Fibroblast of lung (primary cell): ENCODE results near the gene LAMB3. TPM values are rescaled to one million over a fixed set of nuclear protein-coding genes. Genes with fewer than 3 reads are reported as not detected.

Experiments used
- DNase-seq, 2 donors: peaks; one replicate each; pipeline versions ENCODE4 v3.0.0 to v3.0.0-alpha.2; 2010; ENCODE audit warnings: low read depth in 2 of 2
- H2AFZ ChIP-seq: 2 replicates; pipeline ENCODE4 v1.5.1; 2012; ENCODE audit warnings: low read length, control low read depth, inconsistent platforms
- H3K27ac ChIP-seq: 2 replicates; pipeline ENCODE4 v1.5.1; 2011; ENCODE audit warnings: low read length, control low read depth; ENCODE audit not compliant: insufficient read depth
- H3K27me3 ChIP-seq: 2 replicates; pipeline ENCODE4 v1.5.1; 2011; ENCODE audit warnings: mild to moderate bottlenecking, low read length; ENCODE audit not compliant: control insufficient read depth, insufficient read depth
- H3K36me3 ChIP-seq: 2 replicates; pipeline ENCODE4 v1.5.1; 2011; ENCODE audit warnings: low read length; ENCODE audit not compliant: control insufficient read depth, insufficient read depth
- H3K4me1 ChIP-seq: 2 replicates; pipeline ENCODE4 v1.5.1; 2011; ENCODE audit warnings: low read length; ENCODE audit not compliant: control insufficient read depth, insufficient read depth; ENCODE audit errors: extremely low read depth
- H3K4me2 ChIP-seq: 2 replicates; pipeline ENCODE4 v1.5.1; 2011; ENCODE audit warnings: low read length, control low read depth; ENCODE audit not compliant: insufficient read depth; ENCODE audit errors: extremely low read depth
- H3K4me3 ChIP-seq, 4 experiments: fragments of 200-600 bp in 1 of 4; sonication (generic) in 1 of 4; replicated peaks in 1 of 4; 2 replicates each; pipeline ENCODE4 v1.5.1; 2011 to 2016; ENCODE audit warnings: low read length in 4 of 4, low read depth in 3 of 4, mild to moderate bottlenecking in 3 of 4, control low read depth in 2 of 4, inconsistent platforms in 1 of 4, mixed read lengths in 1 of 4; ENCODE audit not compliant: insufficient read depth in 1 of 4; ENCODE audit errors: control extremely low read depth in 1 of 4
- H3K79me2 ChIP-seq: 2 replicates; pipeline ENCODE4 v1.5.1; 2012; ENCODE audit warnings: mild to moderate bottlenecking, low read length, inconsistent platforms; ENCODE audit not compliant: control insufficient read depth, insufficient read depth
- H3K9ac ChIP-seq: 2 replicates; pipeline ENCODE4 v1.5.1; 2011; ENCODE audit warnings: mild to moderate bottlenecking, low read length, control low read depth; ENCODE audit not compliant: insufficient read depth
- H3K9me3 ChIP-seq: 2 replicates; pipeline ENCODE4 v1.5.1; 2012; ENCODE audit warnings: low read depth, low read length; ENCODE audit not compliant: control insufficient read depth, insufficient read depth
- H4K20me1 ChIP-seq: 2 replicates; pipeline ENCODE4 v1.5.1; 2011; ENCODE audit warnings: low read length; ENCODE audit not compliant: control insufficient read depth, insufficient read depth; ENCODE audit errors: extremely low read depth
- CTCF ChIP-seq, 2 donors: IDR thresholded peaks in 1 of 2; conservative IDR thresholded peaks in 1 of 2; 1 replicate in 1 of 2; 2 replicates in 1 of 2; pipeline ENCODE4 v1.5.1; 2011 to 2012; ENCODE audit warnings: low read length in 2 of 2, control low read depth in 1 of 2, inconsistent platforms in 1 of 2, low read depth in 1 of 2, mild to moderate bottlenecking in 1 of 2
- EZH2 ChIP-seq: IDR thresholded peaks from 2 replicates; pipeline ENCODE4 v1.5.1; 2012; ENCODE audit warnings: low read length, control low read depth, mild to moderate bottlenecking; ENCODE audit errors: missing control alignments
- polyA plus RNA-seq, 2 donors: library from polyadenylated mRNA; depleted of rRNA in 1 of 2; stranded (reverse) in 1 of 2; unstranded in 1 of 2; fragments of >200 nt; gene quantifications; 2 replicates each; pipeline ENCODE4 v1.2.1, GENCODE V29; 2011 to 2012; ENCODE audit warnings: missing spikeins in 1 of 2
- total RNA-seq: library from RNA; depleted of rRNA; stranded (reverse); fragments of >200 nt; gene quantifications from 2 replicates; pipeline ENCODE4 v1.2.1, GENCODE V29; 2014

LAMB3 gene
- total and polyA plus RNA-seq, 2 donors (not counting 1 experiment from before 2014, with no cell fraction given) = 4.1 to 23.3 TPM

- no peaks in the 10 kb centered on the region for H3K4me1 ChIP-seq
- no peak for TF ChIP-seq EZH2
- TF ChIP-seq CTCF (conservative IDR thresholded peaks at IDR 0.05 in 1 of 2, IDR thresholded peaks at IDR 0.05 in 1 of 2; ENCODE audit: low read depth in 1 of 2, low read length in 2 of 2) = no peak
- H4K20me1 ChIP-seq = no peaks in the 10 kb centered on the region
- H3K9me3 ChIP-seq = no peaks in the 10 kb centered on the region
- no peaks in the 10 kb centered on the region for H3K27me3 ChIP-seq
- no peak overlapping the region for H3K9ac ChIP-seq
- H3K27ac ChIP-seq = no peak overlapping the region
- no peaks in the 10 kb centered on the region for H3K36me3 ChIP-seq
- no peak overlapping the region for H2AFZ ChIP-seq
- no peak overlapping the region for H3K4me3 ChIP-seq
- DNase-seq = no peak
- no peak overlapping the region for H3K4me2 ChIP-seq
- H3K79me2 ChIP-seq = no peaks in the 10 kb centered on the region
Measured at GRCh38 chr1:209667103-209667502, 14.9 kb upstream of the LAMB3 start.

GRCh38 chr1:209662879-209663327 is 10.7 kb upstream of the LAMB3 start:
- no peak overlapping the region for H3K27ac ChIP-seq
- DNase-seq = peak in 1 of 2 donors; percentile 56
- H3K9ac ChIP-seq = no peak overlapping the region
- no peak overlapping the region for H3K4me2 ChIP-seq
- TF ChIP-seq EZH2 = no peak
- TF ChIP-seq CTCF (conservative IDR thresholded peaks at IDR 0.05 in 1 of 2, IDR thresholded peaks at IDR 0.05 in 1 of 2; ENCODE audit: low read depth in 1 of 2, low read length in 2 of 2) = no peak
- H3K4me1 ChIP-seq = peaks cover 2% of the 10 kb centered on the region
- H3K79me2 ChIP-seq = no peaks in the 10 kb centered on the region
- no peaks in the 10 kb centered on the region for H4K20me1 ChIP-seq
- no peaks in the 10 kb centered on the region for H3K9me3 ChIP-seq
- no peaks in the 10 kb centered on the region for H3K27me3 ChIP-seq
- no peak overlapping the region for H2AFZ ChIP-seq
- no peaks in the 10 kb centered on the region for H3K36me3 ChIP-seq
- no peak overlapping the region for H3K4me3 ChIP-seq

GRCh38 chr1:209661071-209661470 is 8.8 kb upstream of the LAMB3 start:
- Histone ChIP-seq H3K4me2 (no peak overlapping the region), H3K9me3 (no peaks in the 10 kb centered on the region), H3K79me2 (no peaks in the 10 kb centered on the region), H4K20me1 (no peaks in the 10 kb centered on the region), H2AFZ (no peak overlapping the region), H3K4me1 (peaks cover 2% of the 10 kb centered on the region), H3K36me3 (no peaks in the 10 kb centered on the region), H3K4me3 (no peak overlapping the region), H3K27ac (no peak overlapping the region), H3K9ac (no peak overlapping the region), H3K27me3 (no peaks in the 10 kb centered on the region)
- TF ChIP-seq CTCF (conservative IDR thresholded peaks at IDR 0.05 in 1 of 2, IDR thresholded peaks at IDR 0.05 in 1 of 2; ENCODE audit: low read depth in 1 of 2, low read length in 2 of 2) (no peak), EZH2 (no peak)
- DNase-seq = peak in 1 of 2 donors; percentile 49
